GM06990 (cell line): ENCODE measurements around the gene LRRC8C.
"Not testable (repeated sequence)": the region's sequence is repeated elsewhere in the genome, so short reads cannot be mapped to it uniquely, and the experiment has no call there.

Source experiments
- DNase-seq: peaks from one replicate; pipeline ENCODE4 v3.0.0-alpha.2; 2011; ENCODE audit not compliant: insufficient read length; ENCODE audit errors: extremely low read depth
- H3K27me3 ChIP-seq: replicated peaks from 2 replicates; pipeline ENCODE4 v1.6.0; 2011; ENCODE audit warnings: low read length; ENCODE audit not compliant: control insufficient read depth, insufficient read depth
- H3K36me3 ChIP-seq: 2 replicates; pipeline ENCODE4 v1.5.1; 2011; ENCODE audit warnings: low read length; ENCODE audit not compliant: control insufficient read depth, insufficient read depth
- H3K4me3 ChIP-seq: replicated peaks from 2 replicates; pipeline ENCODE4 v1.5.1; 2011; ENCODE audit warnings: low read depth, mild to moderate bottlenecking, control low read depth, low read length
- CTCF ChIP-seq: IDR thresholded peaks from 2 replicates; pipeline ENCODE4 v1.5.1; 2011; ENCODE audit warnings: low read length, control low read depth, mild to moderate bottlenecking, inconsistent platforms; ENCODE audit not compliant: insufficient read depth, poor library complexity, severe bottlenecking

The LRRC8C gene

DNA sequence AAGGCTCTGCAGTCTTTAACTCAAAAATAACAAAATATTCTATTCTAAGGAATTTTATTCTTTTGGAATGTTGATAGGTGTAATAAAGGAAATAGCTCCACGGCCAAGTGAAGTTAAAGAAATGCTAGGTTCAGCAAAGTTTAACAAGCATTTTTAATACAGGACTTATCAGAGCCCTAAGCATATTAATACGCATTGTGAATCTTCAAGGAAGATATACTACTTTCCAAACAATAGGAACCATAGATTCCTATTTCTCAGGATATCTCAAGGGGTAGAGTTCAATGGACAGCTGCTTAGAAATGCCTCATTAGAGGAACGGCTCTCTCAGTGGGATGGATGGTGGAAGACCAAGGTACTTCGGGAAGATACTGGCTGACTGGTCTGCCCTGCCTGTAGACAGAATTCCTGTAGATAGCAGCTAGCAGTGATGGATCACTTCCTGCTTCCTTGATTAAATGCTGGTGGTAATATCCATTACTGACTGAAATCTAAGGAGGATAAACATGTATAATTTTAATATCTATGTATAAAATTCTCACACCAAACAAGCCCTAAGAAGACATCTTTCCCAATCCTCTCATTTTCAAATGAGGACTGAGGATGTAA is 8.1 kb upstream of the LRRC8C start:
- Histone ChIP-seq H3K4me3 (no peak overlapping the region), H3K36me3 (no peaks in the 10 kb centered on the region), H3K27me3 (no peaks in the 10 kb centered on the region)
- DNase-seq = no peak
- TF ChIP-seq CTCF = no peak

DNA sequence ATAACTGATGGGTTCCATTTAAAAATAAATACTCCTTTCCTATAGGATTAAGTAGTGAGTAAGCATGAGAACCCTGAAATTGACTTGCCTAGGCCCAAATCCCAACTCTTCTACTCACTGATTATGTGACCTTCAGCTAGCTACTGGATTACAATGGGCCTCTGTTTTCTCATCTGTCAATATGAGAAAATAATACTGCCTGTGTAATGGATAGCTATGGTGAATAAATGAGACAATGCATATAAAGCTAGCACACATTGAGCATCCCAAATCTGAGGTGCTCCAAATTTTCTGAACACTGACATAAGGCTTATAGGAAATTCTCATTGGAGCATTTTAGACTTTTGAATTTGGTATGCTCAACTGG is 5.3 kb upstream of the LRRC8C start:
- Histone ChIP-seq H3K27me3 (no peaks in the 10 kb centered on the region), H3K36me3 (no peaks in the 10 kb centered on the region), H3K4me3 (no peak overlapping the region)
- TF ChIP-seq CTCF = no peak
- no peak for DNase-seq

DNA sequence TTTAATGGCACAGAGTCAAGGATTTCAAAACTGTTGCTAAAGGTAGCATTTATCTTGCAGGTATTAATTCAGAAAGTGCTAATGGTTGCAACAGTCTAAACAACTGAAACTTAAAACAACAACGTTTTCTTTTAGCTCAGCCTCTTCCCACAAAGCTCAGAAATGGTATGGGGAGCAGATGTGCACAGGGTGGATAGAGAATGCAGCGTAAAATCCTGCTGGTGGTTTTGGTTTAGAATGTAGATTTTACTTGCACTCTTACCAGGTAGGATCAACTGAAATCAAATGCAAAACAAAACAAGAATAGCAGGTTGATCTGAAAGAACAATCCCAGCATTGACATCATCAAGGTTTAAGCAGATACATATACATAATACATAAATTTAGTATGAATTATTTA is 3.8 kb upstream of the LRRC8C start:
- no peak for DNase-seq
- no peak for TF ChIP-seq CTCF
- no peak overlapping the region for H3K4me3 ChIP-seq
- H3K27me3 ChIP-seq = no peaks in the 10 kb centered on the region
- no peaks in the 10 kb centered on the region for H3K36me3 ChIP-seq

DNA sequence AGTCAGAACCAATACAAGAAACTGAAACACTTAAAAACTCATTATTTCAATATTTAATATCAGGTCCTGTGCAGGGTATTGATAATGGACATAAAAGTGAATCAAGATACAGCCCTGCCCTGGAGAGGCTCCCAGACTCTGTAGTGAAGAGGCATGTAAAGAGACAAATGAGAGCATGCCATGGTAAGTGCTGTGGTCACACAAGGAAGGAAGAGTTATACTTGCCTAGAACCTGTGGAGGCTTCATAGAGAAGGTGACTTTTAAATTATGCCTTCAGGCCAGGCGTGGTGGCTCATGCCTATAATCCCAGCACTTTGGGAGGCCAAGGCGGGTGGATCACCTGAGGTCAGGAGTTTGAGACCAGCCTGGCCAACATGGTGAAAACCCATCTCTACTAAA is 3.3 kb upstream of the LRRC8C start:
- DNase-seq, H3K36me3 ChIP-seq: not testable (repeated sequence)

GRCh38 chr1:89630048-89630447 is 2.9 kb upstream of the LRRC8C start:
- H3K4me3 ChIP-seq = no peak overlapping the region
- H3K36me3 ChIP-seq = no peaks in the 10 kb centered on the region
- no peak for TF ChIP-seq CTCF
- no peaks in the 10 kb centered on the region for H3K27me3 ChIP-seq
- no peak for DNase-seq

More for the DNA sequence above, 3.3 kb upstream of the LRRC8C start:
- H3K4me3 ChIP-seq, H3K27me3 ChIP-seq: not testable (repeated sequence)

DNA sequence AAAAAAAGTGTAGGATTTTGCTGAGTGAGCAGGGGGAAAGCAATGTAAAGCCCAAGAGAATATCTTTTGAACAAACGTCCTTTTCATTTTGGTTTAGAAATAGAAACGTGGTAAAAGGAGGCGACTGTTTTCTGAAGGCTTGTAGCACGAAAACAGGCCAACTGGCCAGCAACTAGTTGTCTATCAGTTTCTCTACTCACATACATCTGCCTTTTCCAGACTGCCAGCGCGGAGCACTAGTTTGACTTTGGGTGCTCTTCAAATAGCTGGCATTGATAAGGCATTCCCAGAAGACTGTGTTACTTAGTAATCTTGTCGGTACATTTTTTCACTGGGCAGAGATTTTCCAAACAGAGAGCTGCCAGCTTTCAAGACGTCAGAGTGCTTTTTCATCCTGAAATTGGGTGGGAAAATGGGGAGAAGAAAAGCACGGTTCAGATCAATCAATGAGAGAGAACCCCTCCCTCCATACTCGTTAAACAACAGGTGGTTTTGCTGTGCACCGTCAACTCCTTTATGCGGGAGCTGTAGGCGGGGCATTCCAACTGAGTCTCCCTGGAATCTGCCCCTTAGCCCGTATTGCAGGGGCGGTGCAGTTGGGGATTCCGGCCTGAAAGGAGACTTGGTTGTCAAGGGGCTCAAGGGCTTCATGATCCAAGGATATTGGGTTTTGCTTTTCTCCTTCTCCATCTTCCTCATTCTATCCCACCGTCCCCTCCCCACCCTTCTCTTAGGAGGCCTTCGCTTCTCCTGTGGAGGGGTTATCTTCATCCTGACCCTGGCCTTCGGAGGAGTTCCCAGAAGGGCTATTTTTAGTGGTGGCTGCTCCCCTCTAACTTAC is 884 bp upstream of the LRRC8C start:
- no peak for TF ChIP-seq CTCF
- DNase-seq = no peak
- H3K4me3 ChIP-seq = peak overlapping the region; percentile 88
- no peaks in the 10 kb centered on the region for H3K36me3 ChIP-seq
- H3K27me3 ChIP-seq = no peaks in the 10 kb centered on the region
